ENCODE results near the gene FLT3. TPM values are rescaled to one million over a fixed set of nuclear protein-coding genes. Genes with fewer than 3 reads are reported as not detected.

The FLT3 gene
- total and polyA plus RNA-seq, 2 of the 13 experiments (the other 11 are each of a cell fraction or from before 2014, with no cell fraction given) = not detected

DNA sequence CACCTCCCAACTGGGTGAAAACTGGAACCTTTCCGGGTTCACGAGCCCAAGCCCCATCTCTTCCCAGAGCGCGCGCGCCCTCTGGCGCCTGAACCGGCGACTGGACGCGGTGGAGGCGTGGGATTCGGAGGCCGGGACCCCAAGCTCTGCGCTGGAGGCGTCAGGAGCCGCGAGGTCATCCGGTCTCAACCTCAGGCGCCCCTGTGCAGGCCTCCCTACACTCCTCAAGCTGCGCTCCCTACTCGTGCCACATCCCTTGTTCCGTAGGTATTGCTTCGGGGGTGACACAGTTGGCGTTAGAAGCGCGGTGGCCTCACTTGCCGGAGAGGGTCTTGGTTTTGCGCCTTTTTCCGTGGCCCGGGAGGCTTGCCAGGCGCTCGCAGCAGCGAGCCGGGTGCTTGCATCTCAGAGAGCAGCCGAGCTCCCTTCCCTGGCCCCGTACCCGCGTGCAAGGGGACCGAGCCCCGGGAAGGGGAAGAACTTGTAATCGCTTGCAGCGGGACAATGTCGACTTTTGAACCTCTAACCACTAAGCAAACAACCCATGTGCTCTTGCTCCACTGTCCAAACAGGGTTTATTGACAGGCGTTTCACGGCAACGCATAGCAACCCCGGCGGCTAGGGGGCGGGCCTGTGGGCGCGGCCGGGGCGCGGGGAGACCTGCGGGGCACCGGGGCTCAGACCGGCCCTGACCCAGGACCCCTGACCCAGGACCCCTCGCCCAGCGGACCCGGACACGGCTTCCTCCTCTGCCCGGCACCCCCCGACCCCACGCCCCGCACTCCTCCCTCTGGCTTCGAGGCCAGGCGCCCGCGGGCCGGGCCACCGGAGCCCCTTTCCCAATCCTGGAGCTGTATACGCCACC lies 139.8 kb downstream of the FLT3 start (continued):
- TF ChIP-seq, protein P1, sequence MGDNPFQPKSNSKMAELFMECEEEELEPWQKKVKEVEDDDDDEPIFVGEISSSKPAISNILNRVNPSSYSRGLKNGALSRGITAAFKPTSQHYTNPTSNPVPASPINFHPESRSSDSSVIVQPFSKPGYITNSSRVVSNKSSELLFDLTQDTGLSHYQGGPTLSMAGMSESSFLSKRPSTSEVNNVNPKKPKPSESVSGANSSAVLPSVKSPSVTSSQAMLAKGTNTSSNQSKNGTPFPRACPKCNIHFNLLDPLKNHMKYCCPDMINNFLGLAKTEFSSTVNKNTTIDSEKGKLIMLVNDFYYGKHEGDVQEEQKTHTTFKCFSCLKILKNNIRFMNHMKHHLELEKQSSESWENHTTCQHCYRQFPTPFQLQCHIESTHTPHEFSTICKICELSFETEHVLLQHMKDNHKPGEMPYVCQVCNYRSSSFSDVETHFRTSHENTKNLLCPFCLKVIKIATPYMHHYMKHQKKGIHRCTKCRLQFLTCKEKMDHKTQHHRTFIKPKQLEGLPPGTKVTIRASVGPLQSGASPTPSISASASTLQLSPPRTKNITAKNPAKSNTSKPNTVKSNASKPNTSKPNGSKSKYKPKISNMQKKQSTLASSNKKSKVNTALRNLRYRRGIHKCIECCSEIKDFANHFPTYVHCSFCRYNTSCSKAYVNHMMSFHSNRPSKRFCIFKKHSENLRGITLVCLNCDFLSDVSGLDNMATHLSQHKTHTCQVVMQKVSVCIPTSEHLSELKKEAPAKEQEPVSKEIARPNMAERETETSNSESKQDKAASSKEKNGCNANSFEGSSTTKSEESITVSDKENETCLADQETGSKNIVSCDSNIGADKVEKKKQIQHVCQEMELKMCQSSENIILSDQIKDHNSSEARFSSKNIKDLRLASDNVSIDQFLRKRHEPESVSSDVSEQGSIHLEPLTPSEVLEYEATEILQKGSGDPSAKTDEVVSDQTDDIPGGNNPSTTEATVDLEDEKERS (CRISPR knock-in tag; IDR thresholded peaks at IDR 0.05) = peak; percentile 95
- TF ChIP-seq KLF13 (CRISPR knock-in tag; IDR thresholded peaks at IDR 0.05) = no peak
- TF ChIP-seq, protein P2, sequence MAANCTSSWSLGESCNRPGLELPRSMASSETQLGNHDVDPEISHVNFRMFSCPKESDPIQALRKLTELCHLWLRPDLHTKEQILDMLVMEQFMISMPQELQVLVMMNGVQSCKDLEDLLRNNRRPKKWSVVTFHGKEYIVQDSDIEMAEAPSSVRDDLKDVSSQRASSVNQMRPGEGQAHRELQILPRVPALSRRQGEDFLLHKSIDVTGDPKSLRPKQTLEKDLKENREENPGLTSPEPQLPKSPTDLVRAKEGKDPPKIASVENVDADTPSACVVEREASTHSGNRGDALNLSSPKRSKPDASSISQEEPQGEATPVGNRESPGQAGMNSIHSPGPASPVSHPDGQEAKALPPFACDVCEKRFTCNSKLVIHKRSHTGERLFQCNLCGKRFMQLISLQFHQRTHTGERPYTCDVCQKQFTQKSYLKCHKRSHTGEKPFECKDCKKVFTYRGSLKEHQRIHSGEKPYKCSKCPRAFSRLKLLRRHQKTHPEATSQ (CRISPR knock-in tag; IDR thresholded peaks at IDR 0.05; ENCODE audit: borderline replicate concordance) = peak; percentile 80; the same call in 1 of the 2 replicates
- no peak for TF ChIP-seq SIN3B (IDR thresholded peaks at IDR 0.05; ENCODE audit: low read length)
- TF ChIP-seq, protein P3, sequence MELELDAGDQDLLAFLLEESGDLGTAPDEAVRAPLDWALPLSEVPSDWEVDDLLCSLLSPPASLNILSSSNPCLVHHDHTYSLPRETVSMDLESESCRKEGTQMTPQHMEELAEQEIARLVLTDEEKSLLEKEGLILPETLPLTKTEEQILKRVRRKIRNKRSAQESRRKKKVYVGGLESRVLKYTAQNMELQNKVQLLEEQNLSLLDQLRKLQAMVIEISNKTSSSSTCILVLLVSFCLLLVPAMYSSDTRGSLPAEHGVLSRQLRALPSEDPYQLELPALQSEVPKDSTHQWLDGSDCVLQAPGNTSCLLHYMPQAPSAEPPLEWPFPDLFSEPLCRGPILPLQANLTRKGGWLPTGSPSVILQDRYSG (CRISPR knock-in tag; IDR thresholded peaks at IDR 0.05) = no peak
- peak; percentile 96 for TF ChIP-seq SAP130 (CRISPR knock-in tag; IDR thresholded peaks at IDR 0.05; ENCODE audit: low read depth)
- TF ChIP-seq, protein P4, sequence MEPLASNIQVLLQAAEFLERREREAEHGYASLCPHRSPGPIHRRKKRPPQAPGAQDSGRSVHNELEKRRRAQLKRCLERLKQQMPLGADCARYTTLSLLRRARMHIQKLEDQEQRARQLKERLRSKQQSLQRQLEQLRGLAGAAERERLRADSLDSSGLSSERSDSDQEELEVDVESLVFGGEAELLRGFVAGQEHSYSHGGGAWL (CRISPR knock-in tag; IDR thresholded peaks at IDR 0.05) = peak; percentile 33; the same call in 1 of the 2 replicates
- no peak for TF ChIP-seq ZNF264 (CRISPR knock-in tag; IDR thresholded peaks at IDR 0.05)
- TF ChIP-seq ZNF232 (CRISPR knock-in tag; IDR thresholded peaks at IDR 0.05; ENCODE audit: borderline replicate concordance) = 0 out of 2 replicates have a peak, but pooled peaks have one; percentile 34
- TF ChIP-seq GABPA (IDR thresholded peaks at IDR 0.05; ENCODE audit: low read depth, low read length) = no peak
- peak; percentile 32; the same call in 1 of the 2 replicates for TF ChIP-seq GABPA (CRISPR knock-in tag; IDR thresholded peaks at IDR 0.05; ENCODE audit: low read depth)
- TF ChIP-seq KLF9 (CRISPR knock-in tag; IDR thresholded peaks at IDR 0.05; ENCODE audit: low read depth) = 0 out of 2 replicates have a peak, but pooled peaks have one; percentile 44
- TF ChIP-seq ISL2 (CRISPR knock-in tag; IDR thresholded peaks at IDR 0.05) = peak; percentile 62
- TF ChIP-seq ZNF562 (CRISPR knock-in tag; IDR thresholded peaks at IDR 0.05; ENCODE audit: borderline replicate concordance) = no peak
- TF ChIP-seq ZNF672 (CRISPR knock-in tag; IDR thresholded peaks at IDR 0.05) = no peak
- TF ChIP-seq FOSL2 (CRISPR knock-in tag; IDR thresholded peaks at IDR 0.05) = peak; percentile 62
- TF ChIP-seq DMAP1 (CRISPR knock-in tag; IDR thresholded peaks at IDR 0.05) = peak; percentile 54
- TF ChIP-seq, protein P5, sequence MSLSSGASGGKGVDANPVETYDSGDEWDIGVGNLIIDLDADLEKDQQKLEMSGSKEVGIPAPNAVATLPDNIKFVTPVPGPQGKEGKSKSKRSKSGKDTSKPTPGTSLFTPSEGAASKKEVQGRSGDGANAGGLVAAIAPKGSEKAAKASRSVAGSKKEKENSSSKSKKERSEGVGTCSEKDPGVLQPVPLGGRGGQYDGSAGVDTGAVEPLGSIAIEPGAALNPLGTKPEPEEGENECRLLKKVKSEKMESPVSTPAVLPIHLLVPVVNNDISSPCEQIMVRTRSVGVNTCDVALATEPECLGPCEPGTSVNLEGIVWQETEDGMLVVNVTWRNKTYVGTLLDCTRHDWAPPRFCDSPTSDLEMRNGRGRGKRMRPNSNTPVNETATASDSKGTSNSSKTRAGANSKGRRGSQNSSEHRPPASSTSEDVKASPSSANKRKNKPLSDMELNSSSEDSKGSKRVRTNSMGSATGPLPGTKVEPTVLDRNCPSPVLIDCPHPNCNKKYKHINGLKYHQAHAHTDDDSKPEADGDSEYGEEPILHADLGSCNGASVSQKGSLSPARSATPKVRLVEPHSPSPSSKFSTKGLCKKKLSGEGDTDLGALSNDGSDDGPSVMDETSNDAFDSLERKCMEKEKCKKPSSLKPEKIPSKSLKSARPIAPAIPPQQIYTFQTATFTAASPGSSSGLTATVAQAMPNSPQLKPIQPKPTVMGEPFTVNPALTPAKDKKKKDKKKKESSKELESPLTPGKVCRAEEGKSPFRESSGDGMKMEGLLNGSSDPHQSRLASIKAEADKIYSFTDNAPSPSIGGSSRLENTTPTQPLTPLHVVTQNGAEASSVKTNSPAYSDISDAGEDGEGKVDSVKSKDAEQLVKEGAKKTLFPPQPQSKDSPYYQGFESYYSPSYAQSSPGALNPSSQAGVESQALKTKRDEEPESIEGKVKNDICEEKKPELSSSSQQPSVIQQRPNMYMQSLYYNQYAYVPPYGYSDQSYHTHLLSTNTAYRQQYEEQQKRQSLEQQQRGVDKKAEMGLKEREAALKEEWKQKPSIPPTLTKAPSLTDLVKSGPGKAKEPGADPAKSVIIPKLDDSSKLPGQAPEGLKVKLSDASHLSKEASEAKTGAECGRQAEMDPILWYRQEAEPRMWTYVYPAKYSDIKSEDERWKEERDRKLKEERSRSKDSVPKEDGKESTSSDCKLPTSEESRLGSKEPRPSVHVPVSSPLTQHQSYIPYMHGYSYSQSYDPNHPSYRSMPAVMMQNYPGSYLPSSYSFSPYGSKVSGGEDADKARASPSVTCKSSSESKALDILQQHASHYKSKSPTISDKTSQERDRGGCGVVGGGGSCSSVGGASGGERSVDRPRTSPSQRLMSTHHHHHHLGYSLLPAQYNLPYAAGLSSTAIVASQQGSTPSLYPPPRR (CRISPR knock-in tag; IDR thresholded peaks at IDR 0.05; ENCODE audit: borderline replicate concordance) = peak; percentile 96
- no peak for TF ChIP-seq SMYD3 (CRISPR knock-in tag; IDR thresholded peaks at IDR 0.05)
- TF ChIP-seq SIN3A (IDR thresholded peaks at IDR 0.05; ENCODE audit: borderline replicate concordance, low read depth, low read length) = peak; percentile 69; the same call in 1 of the 2 replicates
